Small intestine (tissue), 16 donors: ENCODE measurements around the gene PRR18. TPM values are rescaled to one million over a fixed set of nuclear protein-coding genes. Genes with fewer than 3 reads are reported as not detected.
A peak's percentile ranks its signal among the peaks of the same experiment; 100 is the strongest.

Experiments
- DNase-seq, 2 donors: peaks; one replicate each; pipeline versions ENCODE4 v3.0.0 to v3.0.0-alpha.2; 2013
- FAIRE-seq: peaks from 2 replicates; lab custom pipeline; 2012; peaks lifted over from hg19 to GRCh38; lab: Jason Lieb, UNC
- H3K27ac ChIP-seq, 3 donors: one replicate each; pipeline ENCODE4 v1.5.1; 2013; ENCODE audit warnings: low read length in 2 of 3, mild to moderate bottlenecking in 2 of 3, control low read depth in 1 of 3, inconsistent platforms in 1 of 3, low read depth in 1 of 3, moderate library complexity in 1 of 3
- H3K27me3 ChIP-seq, 3 donors: one replicate each; pipeline ENCODE4 v1.6.1; 2013; ENCODE audit warnings: low read length in 3 of 3, inconsistent platforms in 1 of 3; ENCODE audit not compliant: control insufficient read depth in 3 of 3, insufficient read depth in 3 of 3
- H3K36me3 ChIP-seq, 3 donors: one replicate each; pipeline ENCODE4 v1.6.1; 2013; ENCODE audit warnings: low read length in 3 of 3, inconsistent platforms in 1 of 3, low read depth in 1 of 3, mild to moderate bottlenecking in 1 of 3, moderate library complexity in 1 of 3; ENCODE audit not compliant: control insufficient read depth in 3 of 3, insufficient read depth in 2 of 3
- H3K4me1 ChIP-seq, 3 donors: one replicate each; pipeline ENCODE4 v1.6.1; 2013; ENCODE audit warnings: low read length in 2 of 3, inconsistent platforms in 1 of 3, low read depth in 1 of 3, mild to moderate bottlenecking in 1 of 3, moderate library complexity in 1 of 3; ENCODE audit not compliant: control insufficient read depth in 3 of 3, insufficient read depth in 2 of 3
- H3K4me3 ChIP-seq, 3 donors: one replicate each; pipeline ENCODE4 v1.5.1; 2013; ENCODE audit warnings: low read length in 3 of 3, control low read depth in 1 of 3, inconsistent platforms in 1 of 3, low read depth in 1 of 3, mild to moderate bottlenecking in 1 of 3, moderate library complexity in 1 of 3
- H3K9me3 ChIP-seq, 2 donors: one replicate each; pipeline ENCODE4 v1.6.1; 2013; ENCODE audit warnings: low read depth in 1 of 2, low read length in 1 of 2; ENCODE audit not compliant: control insufficient read depth in 2 of 2, insufficient read depth in 1 of 2
- WGBS, 3 donors: extraction: QIAGEN DNeasy Blood & Tissue Kit; methylation state at CpG; one replicate each; pipeline ENCODE4 v1.1.7; 2013; 5-methylcytosine and 5-hydroxymethylcytosine counted together
- long read RNA-seq, 10 donors: transcript quantifications; one replicate each; lab custom pipeline, GENCODE V29; 2026
- polyA plus RNA-seq, 4 donors: library from polyadenylated mRNA; stranded (reverse) in 3 of 4; unstranded in 1 of 4; fragments of 200-250 nt in 3 of 4; fragments of 120-200 nt in 1 of 4; gene quantifications; one replicate each; pipeline versions ENCODE4 v1.2.1 to v1.2.3, GENCODE V29; 2013
- donor health status: healthy with polysubstance abuse.
- donor health status: control.
- donor health status: control.
- donor health status: Bipolar disorder and iron deficiency.
- donor health status: healthy.

Gene PRR18, protein sequence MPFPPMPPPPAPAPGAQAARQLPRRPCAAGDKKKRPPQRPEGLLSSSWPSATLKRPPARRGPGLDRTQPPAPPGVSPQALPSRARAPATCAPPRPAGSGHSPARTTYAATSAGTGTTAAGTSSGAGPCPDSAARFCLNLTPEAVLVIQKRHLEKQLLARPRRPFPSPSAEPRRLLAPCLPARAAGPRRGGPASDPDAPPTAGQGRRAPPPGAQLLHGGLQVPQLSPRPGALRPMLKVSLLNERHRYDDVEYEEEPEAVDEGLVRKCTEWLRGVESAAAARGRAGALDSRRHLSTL
- polyA plus RNA-seq: under 1 TPM in 3 of 4 donors, not detected in 1; 0.43 to 0.68 (median 0.45) TPM
- long read RNA-seq, donor 1, transcript PRR18-201 (1 exons, 3,084 nt): major isoform, 18 of 19 reads
- long read RNA-seq, donor 1, partial matches to known transcripts: 0 of 19 reads
- long read RNA-seq, donor 1, other reads (novel, unspliced or antisense): 0 of 19 reads
- long read RNA-seq, donor 2, partial matches to known transcripts: 0 of 2 reads
- long read RNA-seq, donor 2, other reads (novel, unspliced or antisense): 0 of 2 reads
- long read RNA-seq, donor 3, transcript PRR18-201 (1 exons, 3,084 nt): major isoform, 10 of 12 reads
- long read RNA-seq, donor 3, partial matches to known transcripts: 0 of 12 reads
- long read RNA-seq, donor 3, other reads (novel, unspliced or antisense): 0 of 12 reads
- long read RNA-seq, donor 4: 0 reads
- long read RNA-seq, donor 5: 0 reads
- long read RNA-seq, donor 6, transcript PRR18-201 (1 exons, 3,084 nt): major isoform, 9 of 9 reads
- long read RNA-seq, donor 6, partial matches to known transcripts: 0 of 9 reads
- long read RNA-seq, donor 6, other reads (novel, unspliced or antisense): 0 of 9 reads
- long read RNA-seq, donor 7, partial matches to known transcripts: 0 of 2 reads
- long read RNA-seq, donor 7, other reads (novel, unspliced or antisense): 0 of 2 reads
- long read RNA-seq, donor 8: 0 reads
- long read RNA-seq, donor 9, transcript PRR18-201 (1 exons, 3,084 nt): major isoform, 5 of 5 reads
- long read RNA-seq, donor 9, partial matches to known transcripts: 0 of 5 reads
- long read RNA-seq, donor 9, other reads (novel, unspliced or antisense): 0 of 5 reads
- long read RNA-seq, donor 10: 0 reads

DNA sequence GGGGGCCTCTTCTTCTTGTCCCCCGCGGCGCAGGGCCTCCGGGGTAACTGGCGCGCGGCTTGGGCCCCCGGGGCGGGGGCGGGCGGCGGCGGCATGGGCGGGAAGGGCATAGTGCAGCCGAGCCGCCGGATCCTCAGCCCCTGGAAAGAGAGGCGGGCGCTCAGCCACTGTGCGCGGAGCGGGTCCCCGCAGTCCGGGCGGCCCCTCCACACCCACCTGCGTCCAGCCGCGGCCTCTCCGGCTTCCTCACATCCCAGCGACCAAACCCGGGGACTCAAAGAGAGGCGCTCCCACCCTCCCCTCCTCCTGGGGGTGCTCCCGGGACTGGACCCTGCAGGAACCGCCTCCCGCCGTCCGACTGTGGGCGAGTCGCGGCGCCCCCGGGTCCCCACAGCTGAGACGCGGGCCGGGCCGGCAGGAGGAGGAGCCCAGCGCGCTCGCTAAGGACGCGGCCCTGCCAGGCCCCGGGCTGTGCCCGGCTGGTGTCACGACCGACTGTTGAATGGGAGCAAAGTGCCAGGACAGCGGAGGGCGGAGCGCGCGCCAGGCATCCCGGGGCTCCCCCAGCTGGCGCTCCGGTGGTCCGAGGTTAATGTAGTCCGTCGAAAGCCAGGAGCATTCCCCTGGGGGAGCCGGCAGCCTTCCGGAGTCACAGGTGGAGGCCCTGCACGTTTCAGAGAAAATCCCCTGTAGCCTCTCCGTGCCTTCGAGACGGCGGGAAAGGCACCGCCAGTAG is at the start of gene PRR18:
PRR18 (minus strand) TSS at position 360 of the 736 bp plus-strand sequence; CDS start at position 110, 250 bp downstream.
- Histone ChIP-seq H3K4me3 (peak within 1 kb of the TSS; percentile 16 to 75 (median 44)), H3K4me1 (peaks cover 4 to 18% (median 4%) of the 10 kb centered on the region in 3 donors), H3K27ac (peak within 1 kb of the TSS in 1 of 3 donors; percentile 69), H3K27me3 (peaks cover 2 to 30% (median 4%) of the 10 kb centered on the region in 3 donors), H3K36me3 (no peaks in the 10 kb centered on the region), H3K9me3 (no peaks in the 10 kb centered on the region)
- FAIRE-seq (no peak), DNase-seq (peak; percentile 32 to 78)
- 1 to 2% (median 1%) methylated on average over 41 to 74 of the region's 74 CpGs for WGBS, 3 donors

DNA sequence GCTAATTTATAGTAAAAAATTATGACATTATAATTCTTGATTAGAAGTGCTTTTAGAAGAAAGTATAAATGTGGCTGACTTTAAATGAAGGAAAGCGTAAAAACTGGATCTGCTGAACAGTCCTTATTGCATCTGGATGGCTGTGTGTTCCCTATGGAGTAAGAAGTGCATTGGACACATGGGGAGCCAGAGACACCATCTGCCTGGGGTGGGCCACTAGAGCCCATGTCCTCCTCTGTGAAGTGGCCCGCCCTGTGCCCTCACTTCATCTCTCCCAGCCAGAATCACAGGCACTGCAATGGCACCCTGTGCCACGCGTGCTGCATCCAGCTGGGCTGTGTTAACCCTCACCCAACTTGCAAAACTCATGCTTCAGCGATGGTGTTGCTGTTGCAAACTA is 47.4 kb upstream of the PRR18 start:
- FAIRE-seq (no peak), DNase-seq (no peak)
- no peak overlapping the region for H3K27ac ChIP-seq
- no peaks in the 10 kb centered on the region for H3K36me3 ChIP-seq
- whole genome bisulfite sequencing, 3 donors: 70 to 94% (median 75%) methylated on average over 5 of the region's 5 CpGs
- peaks cover 0 to 3% (median 0%) of the 10 kb centered on the region in 3 donors for H3K4me1 ChIP-seq
- H3K9me3 ChIP-seq: peaks cover 0 to 4% of the 10 kb centered on the region in 2 donors
- no peak overlapping the region for H3K4me3 ChIP-seq
- peaks cover 0 to 3% (median 0%) of the 10 kb centered on the region in 3 donors for H3K27me3 ChIP-seq

DNA sequence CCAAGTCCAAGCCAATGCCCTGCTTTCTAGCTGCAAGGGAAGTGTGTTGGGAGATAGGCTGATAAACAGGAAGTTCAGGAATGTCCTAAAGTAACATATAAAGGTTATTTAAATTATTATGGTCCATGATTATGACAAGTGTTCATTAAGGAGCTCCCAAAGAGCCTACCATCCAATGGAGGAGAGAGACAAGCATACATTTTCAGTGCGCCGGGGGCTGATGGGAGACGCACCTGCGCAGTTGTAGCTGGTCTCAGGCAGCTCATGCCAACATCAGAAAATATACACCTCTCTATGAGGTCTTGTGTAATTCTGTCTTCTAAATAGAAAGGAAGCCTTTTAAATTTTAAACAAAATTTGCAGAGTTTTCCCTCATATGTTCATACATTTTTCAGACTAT is 46.8 kb upstream of the PRR18 start:
- FAIRE-seq (no peak), DNase-seq (no peak)
- Histone ChIP-seq H3K4me3 (no peak overlapping the region), H3K27ac (no peak overlapping the region), H3K9me3 (peaks cover 0 to 4% of the 10 kb centered on the region in 2 donors), H3K36me3 (no peaks in the 10 kb centered on the region), H3K27me3 (peaks cover 0 to 3% (median 0%) of the 10 kb centered on the region in 3 donors), H3K4me1 (peaks cover 0 to 3% (median 0%) of the 10 kb centered on the region in 3 donors)
- WGBS, 3 donors: 97 to 100% (median 99%) methylated on average over 4 of the region's 4 CpGs

DNA sequence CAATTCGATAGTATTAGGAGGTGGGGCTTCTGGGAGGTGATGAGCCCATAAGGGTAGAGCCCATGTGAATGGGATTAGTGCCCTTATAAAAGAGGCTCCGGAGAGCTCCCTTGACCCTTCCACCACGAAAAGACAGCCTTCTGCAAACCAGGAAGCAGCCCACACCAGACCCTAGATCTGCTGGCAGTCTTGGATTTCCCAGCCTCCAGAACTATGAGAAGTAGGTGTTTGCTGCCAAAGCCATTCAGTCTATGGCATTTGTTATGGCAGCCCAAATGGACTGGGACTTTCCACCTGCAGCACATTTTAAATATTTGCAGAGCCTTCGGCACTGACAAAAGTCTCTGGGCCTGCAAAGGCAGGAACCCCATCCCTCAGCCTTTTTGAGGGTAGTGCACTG is 46.0 kb upstream of the PRR18 start:
- H3K27me3 ChIP-seq: peaks cover 0 to 3% (median 0%) of the 10 kb centered on the region in 3 donors
- H3K4me1 ChIP-seq: peaks cover 0 to 3% (median 0%) of the 10 kb centered on the region in 3 donors
- FAIRE-seq: no peak
- no peaks in the 10 kb centered on the region for H3K36me3 ChIP-seq
- WGBS, 3 donors: 84 to 96% (median 90%) methylated on average over 4 of the region's 4 CpGs
- no peak overlapping the region for H3K27ac ChIP-seq
- DNase-seq: no peak
- H3K9me3 ChIP-seq: peaks cover 0 to 4% of the 10 kb centered on the region in 2 donors
- no peak overlapping the region for H3K4me3 ChIP-seq

DNA sequence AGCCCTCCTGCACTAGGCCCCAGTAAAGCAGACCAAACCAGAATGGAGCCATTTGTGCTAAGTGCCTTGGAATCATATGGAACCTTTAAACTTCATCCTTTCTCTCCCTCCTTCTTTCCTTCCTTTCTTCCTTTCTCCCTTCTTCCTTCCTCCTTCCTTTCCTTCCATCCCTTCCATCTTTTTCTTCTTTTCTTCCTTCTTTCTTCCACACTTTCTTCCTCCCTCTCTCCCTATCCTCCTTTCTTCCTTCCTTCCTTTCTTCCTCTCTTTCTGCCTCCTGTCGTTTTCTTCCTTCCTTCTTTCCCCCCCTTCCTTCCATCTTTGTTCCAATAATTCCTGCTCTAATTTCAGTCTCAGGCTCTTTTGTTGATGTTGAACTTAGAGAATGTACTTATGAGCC is 45.3 kb upstream of the PRR18 start:
- H3K4me1 ChIP-seq: peaks cover 0 to 3% (median 0%) of the 10 kb centered on the region in 3 donors
- H3K27me3 ChIP-seq: peaks cover 0 to 3% (median 0%) of the 10 kb centered on the region in 3 donors
- peaks cover 0 to 4% of the 10 kb centered on the region in 2 donors for H3K9me3 ChIP-seq
- DNase-seq (no peak), FAIRE-seq (no peak)
- 79 to 87% (median 82%) methylated on average over 1 of the region's 1 CpG for WGBS, 3 donors
- H3K27ac ChIP-seq: no peak overlapping the region
- H3K4me3 ChIP-seq: no peak overlapping the region
- no peaks in the 10 kb centered on the region for H3K36me3 ChIP-seq

DNA sequence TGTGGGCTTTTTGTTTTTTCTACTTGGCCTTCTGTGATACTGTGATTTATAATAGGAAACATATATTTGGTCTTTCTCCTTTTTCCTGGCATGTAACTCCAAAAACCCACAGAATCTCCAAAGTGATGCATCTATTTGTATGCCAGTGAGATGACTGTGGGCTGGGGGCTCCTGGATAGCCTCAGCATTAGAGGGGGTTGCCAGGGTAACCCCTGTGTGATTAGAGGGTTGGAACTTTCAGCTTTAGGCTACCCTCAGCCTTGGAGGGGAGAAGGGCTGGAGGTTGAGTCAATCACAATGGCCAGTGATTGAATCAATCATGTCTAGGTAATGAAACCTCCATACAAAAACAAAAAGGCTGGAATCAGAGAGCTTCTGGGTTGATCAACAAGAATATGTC is 44.7 kb upstream of the PRR18 start:
- Histone ChIP-seq H3K4me1 (peaks cover 0 to 3% (median 0%) of the 10 kb centered on the region in 3 donors), H3K27me3 (peaks cover 0 to 3% (median 0%) of the 10 kb centered on the region in 3 donors), H3K9me3 (peaks cover 0 to 4% of the 10 kb centered on the region in 2 donors), H3K36me3 (no peaks in the 10 kb centered on the region), H3K27ac (no peak overlapping the region), H3K4me3 (no peak overlapping the region)
- no peak for DNase-seq
- FAIRE-seq: no peak

DNA sequence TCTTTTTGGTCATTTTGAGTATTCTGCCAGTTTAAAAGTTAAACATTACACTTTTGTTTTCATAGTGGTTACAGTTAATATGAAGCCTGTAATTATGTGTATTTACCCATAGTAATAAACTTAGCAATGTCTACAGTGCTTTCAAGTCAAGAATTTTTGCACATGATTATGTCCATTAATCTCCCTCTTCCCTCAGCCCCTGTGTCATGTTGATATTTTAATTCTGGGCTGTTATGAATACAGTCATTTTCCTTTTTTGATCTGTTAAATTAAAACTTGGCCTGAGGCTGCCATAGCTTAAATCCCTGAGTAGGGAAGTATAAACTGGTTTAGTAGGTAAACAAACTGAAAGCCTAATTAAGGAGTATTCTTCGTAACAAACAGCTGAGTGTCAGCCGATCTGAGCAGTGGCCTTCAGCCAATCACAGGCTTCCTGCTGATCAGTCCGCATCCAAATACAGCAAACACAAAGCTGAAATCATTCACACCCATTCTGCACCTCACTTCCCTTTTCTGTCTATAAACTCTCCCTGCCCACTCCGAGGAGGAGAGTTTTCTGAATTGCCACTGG is 43.6 kb upstream of the PRR18 start:
- peaks cover 0 to 4% of the 10 kb centered on the region in 2 donors for H3K9me3 ChIP-seq
- H3K4me1 ChIP-seq: peaks cover 0 to 3% (median 0%) of the 10 kb centered on the region in 3 donors
- H3K4me3 ChIP-seq: peak overlapping the region in 1 of 3 donors; percentile 0
- H3K27ac ChIP-seq: peak overlapping the region in 1 of 3 donors; percentile 64
- WGBS, 3 donors: 10 to 16% (median 13%) methylated on average over 4 of the region's 4 CpGs
- no peaks in the 10 kb centered on the region for H3K36me3 ChIP-seq
- DNase-seq (peak; percentile 58 to 66), FAIRE-seq (no peak)
- H3K27me3 ChIP-seq: peaks cover 0 to 3% (median 0%) of the 10 kb centered on the region in 3 donors
